ENCODE results near the gene APBA2.

The APBA2 gene

GRCh38 chr15:28917791-28918140 is 32.0 kb downstream of the APBA2 start:
- DNase-seq: no peak

- DNase-seq: no peak
These were observed 32.6 kb downstream of the APBA2 start for GRCh38 chr15:28918141-28918983.

GRCh38 chr15:28919201-28919635 is 33.4 kb downstream of the APBA2 start:
- DNase-seq: no peak

- DNase-seq: no peak
These were observed 34.2 kb downstream of the APBA2 start for GRCh38 chr15:28919679-28920655.

- no peak for DNase-seq
These were observed 35.1 kb downstream of the APBA2 start for GRCh38 chr15:28920781-28921331.

- DNase-seq: no peak
These were observed 35.6 kb downstream of the APBA2 start for GRCh38 chr15:28921336-28921735.

- DNase-seq: no peak
These were observed 36.3 kb downstream of the APBA2 start for GRCh38 chr15:28921919-28922706.

- DNase-seq: no peak
These were observed 36.9 kb downstream of the APBA2 start for GRCh38 chr15:28922707-28923012.

- no peak for DNase-seq
These were observed 38.0 kb downstream of the APBA2 start for GRCh38 chr15:28923726-28924280.

- DNase-seq: no peak
These were observed 41.3 kb downstream of the APBA2 start for GRCh38 chr15:28927043-28927442.

GRCh38 chr15:28929200-28929599 is 43.4 kb downstream of the APBA2 start:
- no peak for DNase-seq

- DNase-seq: no peak
These were observed 44.2 kb downstream of the APBA2 start for GRCh38 chr15:28930011-28930410.

- DNase-seq: no peak
These were observed 44.9 kb downstream of the APBA2 start for GRCh38 chr15:28930476-28931291.

- no peak for DNase-seq
These were observed 46.1 kb downstream of the APBA2 start for GRCh38 chr15:28931828-28932227.

GRCh38 chr15:28932361-28932760 is 46.6 kb downstream of the APBA2 start:
- no peak for DNase-seq

- no peak for DNase-seq
These were observed 48.1 kb downstream of the APBA2 start for GRCh38 chr15:28933710-28934445.

- no peak for DNase-seq
These were observed 48.9 kb downstream of the APBA2 start for GRCh38 chr15:28934645-28935044.

GRCh38 chr15:28935316-28935715 is 49.5 kb downstream of the APBA2 start:
- peak; percentile 36 for DNase-seq

GRCh38 chr15:28936081-28936480 is 50.3 kb downstream of the APBA2 start:
- DNase-seq: no peak

- no peak for DNase-seq
These were observed 50.7 kb downstream of the APBA2 start for GRCh38 chr15:28936481-28936881.

GRCh38 chr15:28937271-28937670 is 51.5 kb downstream of the APBA2 start:
- DNase-seq: no peak

Data from CD4-positive, alpha-beta T cell treated with Interleukin-21 for 1 hour (primary cell).